ENCODE measurements around the gene MLC1.

MLC1 gene

DNA sequence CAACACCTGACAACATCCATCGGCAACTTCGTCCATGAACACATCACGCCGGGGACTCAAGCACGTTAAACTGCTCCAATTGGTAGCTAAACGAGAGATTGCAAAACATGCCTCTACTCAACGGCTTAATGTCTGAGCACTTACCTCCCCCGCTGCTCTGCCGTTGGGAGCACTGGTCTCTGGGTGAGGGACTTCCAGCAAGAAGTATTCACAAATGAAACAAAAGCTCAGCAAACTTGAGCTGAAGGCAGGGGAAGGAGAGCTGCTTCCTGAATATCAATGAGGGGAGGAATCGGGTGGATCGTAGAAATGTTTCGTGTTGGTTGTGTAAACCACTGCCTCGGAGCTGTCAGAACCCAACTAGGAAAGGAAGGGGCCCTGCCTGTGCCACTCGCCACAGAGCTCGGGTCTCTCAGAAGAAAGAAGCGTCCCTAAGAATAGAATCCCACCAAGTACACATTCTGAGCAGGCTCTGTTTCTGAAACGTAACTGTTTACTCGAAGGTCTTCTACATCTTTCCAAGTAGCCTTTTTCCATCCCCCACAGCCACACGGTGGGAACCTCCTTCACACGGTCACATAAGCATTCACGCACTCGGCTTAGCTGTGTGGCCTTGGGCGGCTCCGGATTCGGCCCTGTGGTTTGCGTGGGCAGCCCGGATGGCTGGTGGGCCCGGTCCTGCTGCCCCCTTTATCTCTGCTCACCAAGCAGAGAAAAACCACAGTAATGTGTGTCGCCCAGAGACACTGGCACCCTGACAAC lies at the start of gene MLC1:
MLC1 (minus strand) TSS at position 216 of the 762 bp plus-strand sequence. CDS start 524 bp downstream, outside the sequence.
- peak in 1 of 2 experiments; percentile 6 for DNase-seq

DNA sequence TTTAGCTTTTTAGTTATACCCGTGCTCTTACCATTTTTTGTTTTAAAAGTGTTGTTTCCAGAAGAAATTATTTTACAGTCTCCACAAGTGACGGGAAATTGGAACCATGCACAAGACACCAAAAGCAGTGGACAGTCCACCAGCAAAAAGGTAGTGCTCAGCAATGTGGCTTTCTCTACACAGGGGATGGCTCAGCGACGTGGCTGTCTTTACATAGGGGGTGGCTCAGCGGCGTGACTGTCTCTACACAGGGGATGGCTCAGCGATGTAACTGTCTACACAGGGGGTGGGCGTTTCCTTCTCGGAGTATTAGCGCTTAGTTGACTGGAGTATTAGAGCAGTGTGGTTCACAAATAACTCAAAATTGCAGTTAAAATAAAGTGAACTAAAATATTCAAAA lies 49.3 kb upstream of the MLC1 start:
- DNase-seq: no peak

DNA sequence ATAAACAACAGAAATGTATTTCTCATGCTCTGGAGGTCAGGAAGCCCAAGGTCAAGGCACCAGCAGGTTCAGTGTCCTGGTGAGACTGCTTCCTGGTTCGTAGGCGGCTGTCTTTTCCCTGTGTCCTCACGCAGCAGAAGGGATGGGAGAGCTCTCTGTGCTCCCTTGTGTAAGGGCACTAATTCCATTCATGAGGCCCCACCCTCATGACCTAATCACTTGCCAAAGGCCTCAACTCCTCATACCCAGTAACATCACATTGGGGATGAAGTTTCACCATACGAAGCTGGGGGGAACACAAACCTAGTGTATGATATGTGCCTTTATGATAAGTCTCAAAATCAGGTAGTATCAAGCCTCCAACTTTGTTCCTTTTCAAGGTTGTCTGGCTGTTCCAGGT lies 46.7 kb upstream of the MLC1 start:
- DNase-seq: no peak

- DNase-seq: no peak
These were observed 44.0 kb upstream of the MLC1 start for GRCh38 chr22:50129121-50129736.

- no peak for DNase-seq
These were observed 39.8 kb upstream of the MLC1 start for GRCh38 chr22:50125029-50125428.

GRCh38 chr22:50123119-50123518 lies 37.9 kb upstream of the MLC1 start:
- DNase-seq: no peak

GRCh38 chr22:50121202-50121740 lies 36.0 kb upstream of the MLC1 start:
- DNase-seq: no peak

DNA sequence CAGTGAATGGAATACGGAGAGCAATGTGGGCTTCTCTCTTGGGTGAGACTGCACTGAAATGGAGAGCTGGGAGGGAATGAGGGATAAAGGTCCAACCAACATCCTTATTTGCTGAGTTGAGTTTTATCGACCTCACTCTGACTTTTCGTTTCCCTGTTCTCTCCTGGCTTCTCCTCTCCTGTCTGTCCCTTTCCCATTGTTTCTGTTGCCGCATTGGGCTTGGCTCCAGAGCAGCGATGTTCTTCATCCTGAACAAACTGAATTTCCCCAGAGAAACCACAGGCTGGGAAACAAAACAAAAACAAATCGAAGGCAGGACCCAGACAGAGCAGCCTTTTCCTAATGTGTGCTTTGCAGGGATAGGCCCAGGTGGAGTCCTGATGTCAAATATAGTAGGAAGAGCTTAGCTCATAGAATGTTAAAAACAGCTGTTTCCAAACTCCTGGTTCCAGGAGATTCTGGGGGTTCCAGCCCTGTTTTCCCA lies 34.6 kb upstream of the MLC1 start:
- DNase-seq: no peak

DNA sequence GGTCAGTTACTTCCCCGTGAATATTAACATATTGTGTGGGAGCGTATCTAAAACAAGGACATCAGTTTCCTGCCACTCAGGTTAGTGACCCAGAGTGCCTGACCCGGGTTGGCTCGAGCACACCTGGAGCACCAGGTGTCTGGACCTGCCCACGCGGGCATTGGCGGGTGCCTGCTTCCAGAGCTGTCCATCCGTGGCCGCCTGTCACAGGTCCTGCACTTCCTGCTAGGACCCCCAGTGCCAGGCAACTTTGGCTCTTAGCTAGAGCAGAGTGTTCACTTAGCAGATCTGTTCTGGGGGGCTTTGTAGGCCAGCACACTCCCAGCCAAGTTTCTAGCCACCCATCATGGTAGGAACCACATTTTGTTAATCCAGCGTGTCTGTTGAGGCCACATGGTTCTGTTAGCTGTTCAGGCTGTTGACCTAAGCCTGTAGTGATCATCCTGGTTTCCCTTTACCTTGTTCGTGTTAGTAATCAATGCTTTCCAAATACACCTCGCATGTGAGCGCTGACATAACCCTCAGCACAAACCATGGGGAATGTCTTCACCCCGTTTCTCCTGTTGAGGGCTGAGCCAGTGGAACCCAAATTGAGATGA lies 34.0 kb upstream of the MLC1 start:
- DNase-seq: no peak

- no peak for DNase-seq
These were observed 33.4 kb upstream of the MLC1 start for GRCh38 chr22:50118557-50119168.

GRCh38 chr22:50118129-50118528 lies 32.9 kb upstream of the MLC1 start:
- no peak for DNase-seq

GRCh38 chr22:50117168-50117762 lies 32.0 kb upstream of the MLC1 start:
- no peak for DNase-seq

DNA sequence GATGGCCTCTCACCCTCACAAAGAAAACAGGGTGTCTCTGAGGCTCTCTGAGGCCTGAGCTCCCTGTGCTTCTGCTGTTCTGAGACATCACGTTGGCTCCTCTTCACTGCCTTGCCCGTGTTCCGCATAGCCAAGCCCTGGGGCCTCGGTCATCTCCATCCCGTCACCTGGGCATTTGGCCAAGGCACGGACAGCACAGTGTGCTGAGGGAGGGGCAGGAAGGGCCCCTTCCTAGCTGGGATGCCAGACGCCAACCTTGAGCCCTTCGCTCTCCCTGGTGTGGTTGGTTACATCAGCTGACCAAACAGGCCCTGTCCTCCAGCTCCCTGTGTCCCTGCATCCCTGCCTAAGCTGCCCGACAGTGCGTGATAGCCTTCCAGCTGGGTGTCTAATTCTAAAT lies 30.5 kb upstream of the MLC1 start:
- no peak for DNase-seq

DNA sequence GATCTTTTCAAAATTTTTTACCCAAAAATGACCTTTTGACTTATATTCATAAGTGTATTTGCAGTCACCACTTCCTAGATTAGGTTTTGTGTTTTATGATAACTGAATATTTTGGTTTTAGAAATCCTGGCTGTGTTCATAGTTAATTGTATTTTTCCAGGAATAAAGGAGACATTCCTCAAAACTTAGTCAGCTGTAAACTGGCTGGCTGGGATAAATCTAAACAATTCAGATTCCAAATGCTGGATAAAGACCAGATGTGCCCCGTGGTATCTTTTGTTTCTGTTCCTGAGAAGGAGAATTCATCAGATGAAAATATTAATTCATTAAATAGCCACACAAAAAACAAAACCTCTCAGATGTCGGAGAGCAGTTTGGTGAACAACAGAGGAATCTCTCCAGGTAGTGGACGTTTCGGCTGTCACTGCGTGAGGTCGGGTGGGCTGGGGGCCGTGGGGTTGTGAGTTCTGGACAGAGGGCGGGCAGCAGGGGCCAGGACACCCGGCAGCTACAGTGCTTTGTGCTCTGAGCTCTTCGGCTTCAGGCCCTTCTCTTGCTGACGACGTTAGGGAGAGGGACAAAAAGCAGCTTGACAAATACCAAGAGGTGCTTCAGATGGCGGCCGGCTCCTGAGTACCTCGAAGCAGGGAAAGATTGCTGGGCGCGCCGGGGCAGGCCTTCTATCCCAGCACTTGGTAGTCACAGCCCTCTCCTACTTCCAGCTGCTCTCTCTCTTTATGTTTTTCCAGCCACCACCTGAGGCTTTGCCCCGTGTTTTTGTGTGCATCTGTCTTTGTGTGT lies 29.2 kb upstream of the MLC1 start:
- no peak for DNase-seq

DNA sequence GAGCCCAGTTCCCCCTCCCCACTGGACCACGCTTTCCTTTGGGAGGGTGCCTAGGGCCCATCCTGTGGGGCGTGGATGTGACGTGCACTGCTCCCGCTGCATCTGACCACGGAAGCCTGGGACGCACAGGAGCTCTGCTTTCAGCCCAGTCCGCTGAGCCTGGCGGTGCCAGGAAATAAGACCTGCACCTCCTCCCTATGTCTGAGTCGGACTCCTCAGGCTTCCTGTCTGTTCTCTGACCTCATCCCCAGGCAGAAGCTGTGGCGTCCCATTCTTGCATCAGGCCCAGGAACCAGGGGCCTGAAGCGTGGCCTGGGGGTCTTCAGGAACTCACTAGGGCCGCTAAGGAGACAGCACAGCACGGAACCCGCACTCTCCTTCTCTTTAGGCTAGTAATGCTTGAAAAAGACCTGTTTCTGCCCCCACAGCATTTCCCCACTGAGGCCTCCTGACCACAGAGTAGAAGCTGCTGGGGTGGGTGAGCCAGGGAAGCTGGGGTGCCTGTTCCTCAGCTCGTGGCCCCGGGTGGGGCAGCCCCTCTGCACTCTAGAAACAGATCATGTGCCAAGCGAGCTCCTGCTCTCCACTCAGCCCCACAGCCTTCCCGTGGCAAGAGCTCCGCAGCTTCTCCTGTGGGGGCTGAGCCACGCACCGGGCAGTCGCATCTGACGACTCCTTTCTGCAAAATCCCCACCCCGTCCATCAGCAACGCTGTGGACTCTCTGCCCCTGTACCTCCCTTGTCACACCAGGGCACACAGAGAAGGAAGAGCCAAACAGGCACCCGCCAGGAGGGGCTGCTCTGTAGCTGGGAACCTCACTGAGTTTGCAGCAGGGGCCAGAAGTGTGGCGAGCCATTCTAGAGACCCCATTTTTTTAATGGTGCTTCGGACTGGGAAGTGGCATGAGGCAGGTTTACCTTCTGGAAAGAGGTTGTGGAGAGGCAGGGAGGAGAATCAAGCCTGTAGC lies 27.2 kb upstream of the MLC1 start:
- no peak for DNase-seq

DNA sequence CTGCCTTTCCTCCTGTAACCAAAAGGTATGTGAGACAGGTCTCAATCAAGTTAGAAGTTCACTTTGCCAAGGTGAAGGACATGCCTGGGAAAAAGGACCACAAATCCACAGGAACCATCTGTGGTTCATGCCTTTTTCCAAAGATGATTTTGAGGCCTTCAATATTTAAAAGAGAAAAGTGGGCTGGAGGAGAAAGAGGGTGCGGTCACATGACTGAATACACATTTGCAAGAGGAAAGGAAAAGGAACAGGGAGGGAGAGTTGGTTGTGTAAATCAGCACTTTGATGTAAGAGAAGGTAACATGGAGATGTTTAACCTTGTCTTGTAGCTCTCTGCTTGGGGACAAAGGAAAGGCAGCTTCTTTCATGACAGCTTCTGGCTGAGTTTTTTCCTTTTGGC lies 25.8 kb upstream of the MLC1 start:
- no peak for DNase-seq

- DNase-seq: no peak
These were observed 22.3 kb upstream of the MLC1 start for GRCh38 chr22:50107529-50107928.

DNA sequence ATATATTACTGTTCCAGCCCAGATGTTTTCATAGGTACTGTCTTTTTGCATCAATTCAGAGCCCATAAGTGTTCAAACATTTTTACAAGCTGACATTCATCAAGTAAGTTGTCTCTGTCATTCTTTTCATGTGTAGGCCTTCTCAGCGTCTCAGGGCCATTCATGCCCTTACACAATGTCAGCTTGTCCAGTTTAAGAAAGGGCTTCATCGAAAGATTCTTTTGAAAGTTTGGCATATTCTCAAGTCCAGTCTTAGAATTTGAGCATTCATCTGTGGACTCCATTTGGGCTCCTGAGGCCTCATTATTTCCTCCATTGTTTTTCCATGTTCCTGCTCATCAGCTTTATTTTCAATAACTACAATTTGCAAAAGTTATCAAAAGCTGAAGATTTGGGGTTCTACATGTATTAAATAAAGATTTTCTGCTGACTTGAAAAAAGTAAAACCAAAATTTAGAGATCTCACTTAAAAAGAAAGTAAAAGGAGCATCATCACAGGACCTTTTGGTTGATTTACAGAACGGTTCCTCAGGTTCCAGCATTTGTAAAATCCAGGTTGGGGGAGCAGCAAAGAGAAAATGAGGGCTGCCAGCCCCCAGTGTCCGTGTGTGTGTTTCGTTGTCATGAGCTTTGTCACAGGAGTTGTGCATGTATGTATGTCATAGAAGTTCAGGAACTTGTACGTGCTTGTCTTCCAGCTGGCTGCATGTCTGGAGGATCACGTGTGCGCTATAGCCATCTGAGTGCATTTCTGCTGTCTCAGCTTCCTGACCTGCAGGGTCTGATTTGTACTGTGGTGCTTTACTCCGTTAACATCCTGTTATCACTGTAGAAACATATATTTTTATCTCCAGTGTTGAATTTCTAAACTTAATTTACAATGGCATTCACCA lies 20.2 kb upstream of the MLC1 start:
- DNase-seq: no peak

- no peak for DNase-seq
These were observed 18.9 kb upstream of the MLC1 start for GRCh38 chr22:50104141-50104544.

GRCh38 chr22:50102946-50103345 lies 17.7 kb upstream of the MLC1 start:
- DNase-seq: no peak

All from stimulated activated CD4-positive, alpha-beta T cell treated with anti-CD3 and anti-CD28 coated beads, Interleukin-4, amount 100 ng/mL, for 4 hours (primary cell).